DMS 273 (cell line): ENCODE data around the gene GRXCR2.
"Not testable (repeated sequence)": the region's sequence is repeated elsewhere in the genome, so short reads cannot be mapped to it uniquely, and the experiment has no call there.

Source experiments
- DNase-seq: peaks from one replicate; lab custom pipeline; 2025; ENCODE audit not compliant: unreplicated experiment; lab: John Stamatoyannopoulos, UW

GRXCR2 gene

GRCh38 chr5:145887217-145887616 is 14.4 kb upstream of the GRXCR2 start:
- no peak for DNase-seq

- DNase-seq, result no peak
Measured at GRCh38 chr5:145874765-145875164, 2.0 kb upstream of the GRXCR2 start.

GRCh38 chr5:145872486-145872885 is 328 bp downstream of the GRXCR2 start:
- DNase-seq, result peak; percentile 61

- no peak for DNase-seq
Measured at GRCh38 chr5:145869753-145870152, 3.1 kb downstream of the GRXCR2 start.

GRCh38 chr5:145867806-145868205 is 5.0 kb downstream of the GRXCR2 start:
- DNase-seq, result no peak

GRCh38 chr5:145864432-145864831 is 8.4 kb downstream of the GRXCR2 start:
- DNase-seq, result not testable (repeated sequence)

- no peak for DNase-seq
Measured at GRCh38 chr5:145863003-145863402, 9.8 kb downstream of the GRXCR2 start.

- peak; percentile 12 for DNase-seq
Measured at GRCh38 chr5:145859897-145860296, 12.9 kb downstream of the GRXCR2 start.

- DNase-seq, result no peak
Measured at GRCh38 chr5:145859453-145859852, 13.4 kb downstream of the GRXCR2 start.

GRCh38 chr5:145858959-145859358 is 13.9 kb downstream of the GRXCR2 start:
- no peak for DNase-seq

GRCh38 chr5:145856285-145856818 is 16.5 kb downstream of the GRXCR2 start:
- no peak for DNase-seq

- no peak for DNase-seq
Measured at GRCh38 chr5:145855763-145856267, 17.0 kb downstream of the GRXCR2 start.

- DNase-seq, result no peak
Measured at GRCh38 chr5:145854651-145855258, 18.1 kb downstream of the GRXCR2 start.

- DNase-seq, result no peak
Measured at GRCh38 chr5:145853781-145854376, 18.9 kb downstream of the GRXCR2 start.

- no peak for DNase-seq
Measured at GRCh38 chr5:145852990-145853389, 19.8 kb downstream of the GRXCR2 start.

GRCh38 chr5:145848854-145849253 is 24.0 kb downstream of the GRXCR2 start:
- no peak for DNase-seq

- DNase-seq, result no peak
Measured at GRCh38 chr5:145847499-145848497, 25.0 kb downstream of the GRXCR2 start.

- DNase-seq, result no peak
Measured at GRCh38 chr5:145846081-145846480, 26.7 kb downstream of the GRXCR2 start.

GRCh38 chr5:145841299-145841698 is 31.5 kb downstream of the GRXCR2 start:
- DNase-seq, result no peak

GRCh38 chr5:145840458-145841132 is 32.2 kb downstream of the GRXCR2 start:
- no peak for DNase-seq

- DNase-seq, result no peak
Measured at GRCh38 chr5:145838276-145838675, 34.5 kb downstream of the GRXCR2 start.
